ENCODE measurements around the gene U2AF2. TPM values are rescaled to one million over a fixed set of nuclear protein-coding genes. Genes with fewer than 3 reads are reported as not detected.

Gene U2AF2
- total and polyA plus RNA-seq, 12 donors: 58.9 to 243 (median 117) TPM

- peak; percentile 71 to 84 (median 81) for DNase-seq
- WGBS, 4 donors: 1% methylated on average over 15 to 39 of the region's 44 CpGs
- H3K36me3 ChIP-seq (replicated peaks in 1 of 2): no peaks in the 10 kb centered on the region
- no peaks in the 10 kb centered on the region for H3K27me3 ChIP-seq
- H3K9me3 ChIP-seq (replicated peaks in 1 of 3): no peaks in the 10 kb centered on the region
- H3K4me3 ChIP-seq: peak within 1 kb of the TSS in 3 of 4 donors; percentile 62 to 91 (median 71)
- intact Hi-C loops (cut with DNase I): no loop called here
- peaks cover 10 to 26% of the 10 kb centered on the region in 2 donors for H3K4me1 ChIP-seq (replicated peaks in 1 of 2)
- TF ChIP-seq CTCF (IDR thresholded peaks at IDR 0.05): peak in 5 of 6 experiments; percentile 30 to 78 (median 61)
- TF ChIP-seq POLR2A (IDR thresholded peaks at IDR 0.05): no peak
- peak within 1 kb of the TSS; percentile 79 to 94 (median 91) for H3K27ac ChIP-seq
These were observed 49.0 kb upstream of the U2AF2 start, which contains the start of gene ZNF865 for GRCh38 chr19:55605637-55606470. ZNF865 (plus strand) TSS chr19:55605647; CDS start chr19:55613619, 7,972 bp downstream.

- intact Hi-C loops (cut with DNase I): no loop called here
- WGBS, 4 donors: 16 to 21% (median 18%) methylated on average over 11 to 12 of the region's 12 CpGs
- Histone ChIP-seq H3K4me1 (replicated peaks in 1 of 2) (peaks cover 12 to 26% of the 10 kb centered on the region in 2 donors), H3K27me3 (no peaks in the 10 kb centered on the region), H3K9me3 (replicated peaks in 1 of 3) (no peaks in the 10 kb centered on the region), H3K4me3 (peak overlapping the region in 3 of 4 donors; percentile 62 to 91 (median 71)), H3K27ac (peak overlapping the region; percentile 72 to 94 (median 91)), H3K36me3 (replicated peaks in 1 of 2) (no peaks in the 10 kb centered on the region)
- peak in 1 of 6 experiments; percentile 0 for TF ChIP-seq CTCF (IDR thresholded peaks at IDR 0.05)
- TF ChIP-seq POLR2A (IDR thresholded peaks at IDR 0.05): no peak
- no peak for DNase-seq
These were observed 48.4 kb upstream of the U2AF2 start for GRCh38 chr19:55606471-55606787.

- intact Hi-C loops (cut with DNase I): no loop called here
- Histone ChIP-seq H3K27me3 (no peaks in the 10 kb centered on the region), H3K9me3 (replicated peaks in 1 of 3) (no peaks in the 10 kb centered on the region), H3K4me3 (peak overlapping the region in 1 of 4 donors; percentile 91), H3K27ac (peak overlapping the region in 3 of 5 donors; percentile 91 to 94 (median 92)), H3K4me1 (replicated peaks in 1 of 2) (peaks cover 15 to 29% of the 10 kb centered on the region in 2 donors), H3K36me3 (replicated peaks in 1 of 2) (no peaks in the 10 kb centered on the region)
- 65 to 71% (median 69%) methylated on average over 9 of the region's 9 CpGs for WGBS, 4 donors
- TF ChIP-seq POLR2A (IDR thresholded peaks at IDR 0.05) (no peak), CTCF (IDR thresholded peaks at IDR 0.05) (no peak)
- DNase-seq: no peak
These were observed 48.0 kb upstream of the U2AF2 start for GRCh38 chr19:55606817-55607216.

GRCh38 chr19:55609326-55609725, 45.5 kb upstream of the U2AF2 start:
- H3K27me3 ChIP-seq: no peaks in the 10 kb centered on the region
- H3K9me3 ChIP-seq (replicated peaks in 1 of 3): no peaks in the 10 kb centered on the region
- H3K36me3 ChIP-seq (replicated peaks in 1 of 2): no peaks in the 10 kb centered on the region
- intact Hi-C loops (cut with DNase I): no loop called here
- TF ChIP-seq CTCF (IDR thresholded peaks at IDR 0.05) (no peak), POLR2A (IDR thresholded peaks at IDR 0.05) (no peak)
- no peak overlapping the region for H3K4me3 ChIP-seq
- no peak overlapping the region for H3K27ac ChIP-seq
- H3K4me1 ChIP-seq (replicated peaks in 1 of 2): peaks cover 15 to 34% of the 10 kb centered on the region in 2 donors
- DNase-seq: no peak
- WGBS, 4 donors: 88 to 92% (median 89%) methylated on average over 5 of the region's 5 CpGs
